ENCODE results near the gene SLC25A47.
"Not testable (repeated sequence)": the region's sequence is repeated elsewhere in the genome, so short reads cannot be mapped to it uniquely, and the experiment has no call there.

The SLC25A47 gene

DNA sequence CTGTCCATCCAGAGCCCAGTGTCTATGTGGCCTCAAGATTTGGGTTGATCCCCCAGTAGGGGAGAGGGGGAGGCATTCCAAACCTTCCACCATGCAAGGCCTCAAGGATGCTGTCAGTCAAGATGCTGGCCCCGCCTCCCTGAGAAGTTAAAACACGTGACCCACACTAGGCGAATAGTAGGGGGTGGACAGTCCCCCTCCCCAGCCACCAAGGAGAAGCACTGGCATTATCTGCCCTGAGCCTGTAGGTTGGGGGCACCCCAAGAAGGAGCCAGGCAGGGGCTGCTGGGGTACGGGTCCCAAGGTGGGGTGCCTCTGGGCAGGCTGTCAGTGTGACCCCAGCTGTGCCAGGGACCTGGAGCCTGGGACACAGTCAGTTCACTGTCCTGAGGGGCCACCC, 19.2 kb upstream of the SLC25A47 start:
- peak overlapping the region; percentile 84 for H3K27ac ChIP-seq
- no peak for TF ChIP-seq ZFX (IDR thresholded peaks at IDR 0.05; ENCODE audit: borderline replicate concordance)
- TF ChIP-seq CTCF (IDR thresholded peaks at IDR 0.05), result no peak

DNA sequence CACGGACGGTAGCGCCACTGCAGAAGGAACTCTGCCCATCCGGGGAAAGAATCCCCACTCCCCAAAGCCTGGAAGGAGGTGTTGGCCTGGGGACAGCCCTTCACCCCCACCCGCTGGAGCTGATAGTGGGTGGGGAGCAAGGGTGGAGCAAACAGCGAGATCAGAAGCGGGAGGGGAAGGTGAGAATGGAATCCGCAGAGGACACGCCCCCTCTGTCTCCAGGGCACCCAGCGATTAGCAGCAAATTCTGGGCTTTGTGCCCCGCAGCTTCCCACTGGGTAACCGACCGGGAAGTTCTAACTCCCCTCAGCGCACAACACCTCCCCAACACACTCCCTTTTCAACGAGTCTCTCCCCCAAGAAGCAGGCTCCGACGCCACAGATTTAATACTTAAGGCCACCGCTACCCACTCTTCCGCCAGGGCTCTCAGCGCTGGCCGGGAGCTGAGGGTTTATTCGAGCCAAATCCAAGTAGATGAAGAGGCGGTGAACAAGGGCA, 18.3 kb upstream of the SLC25A47 start:
- peak overlapping the region; percentile 84 for H3K27ac ChIP-seq
- TF ChIP-seq CTCF (IDR thresholded peaks at IDR 0.05) (no peak), ZFX (IDR thresholded peaks at IDR 0.05; ENCODE audit: borderline replicate concordance) (no peak)

- no peak for TF ChIP-seq ZFX (IDR thresholded peaks at IDR 0.05; ENCODE audit: borderline replicate concordance)
- peak overlapping the region; percentile 84 for H3K27ac ChIP-seq
Observed at GRCh38 chr14:100305324-100306100, 17.6 kb upstream of the SLC25A47 start.

- H3K27ac ChIP-seq, result peak within 1 kb of the TSS; percentile 84
- TF ChIP-seq ZFX (IDR thresholded peaks at IDR 0.05; ENCODE audit: borderline replicate concordance), result no peak
- TF ChIP-seq CTCF (IDR thresholded peaks at IDR 0.05), result no peak
Observed at GRCh38 chr14:100306101-100306997, 16.8 kb upstream of the SLC25A47 start, which contains the start of gene SLC25A29. Gene SLC25A29 (minus strand): TSS chr14:100306444. CDS start chr14:100306232, 212 bp downstream.

DNA sequence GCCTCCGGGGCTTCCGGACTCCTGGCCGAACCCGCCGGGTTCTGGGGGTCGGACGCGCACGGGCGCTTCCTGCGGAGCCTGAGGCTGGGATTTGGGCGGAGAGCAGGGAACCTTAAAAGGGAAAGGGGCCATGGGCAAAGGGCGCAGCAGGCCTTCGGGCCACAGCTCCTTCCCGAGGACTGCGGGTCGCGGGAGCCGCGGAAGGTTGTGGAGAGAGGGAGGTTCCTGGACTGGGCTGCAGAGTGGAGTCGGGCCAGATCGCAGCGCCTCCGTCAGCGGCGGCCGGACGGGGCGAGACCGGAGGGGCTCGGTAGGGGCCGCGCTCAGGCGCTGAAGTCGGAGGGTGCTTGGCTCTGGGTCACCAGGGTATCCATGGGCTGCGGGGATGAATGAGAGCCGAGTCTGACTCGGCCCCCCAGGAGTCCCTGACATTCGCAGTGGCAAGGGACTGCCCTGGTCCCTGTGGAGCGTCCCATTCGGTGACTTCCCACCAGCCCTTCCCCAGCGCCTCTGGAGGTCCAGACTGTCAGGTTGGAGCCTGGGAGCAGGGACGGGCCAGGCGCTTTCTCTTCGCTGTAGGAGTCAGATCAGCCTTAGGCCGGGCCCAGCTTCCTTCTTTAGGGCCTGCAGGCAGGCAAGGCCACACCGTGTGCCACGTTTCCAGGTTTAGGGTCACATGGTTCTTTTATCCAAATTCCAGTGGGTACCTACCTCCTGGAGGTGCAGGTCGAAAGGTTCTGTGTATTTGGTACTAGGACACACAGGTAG, 16.0 kb upstream of the SLC25A47 start:
- peak overlapping the region; percentile 84 for H3K27ac ChIP-seq
- TF ChIP-seq ZFX (IDR thresholded peaks at IDR 0.05; ENCODE audit: borderline replicate concordance), result no peak
- no peak for TF ChIP-seq CTCF (IDR thresholded peaks at IDR 0.05)

DNA sequence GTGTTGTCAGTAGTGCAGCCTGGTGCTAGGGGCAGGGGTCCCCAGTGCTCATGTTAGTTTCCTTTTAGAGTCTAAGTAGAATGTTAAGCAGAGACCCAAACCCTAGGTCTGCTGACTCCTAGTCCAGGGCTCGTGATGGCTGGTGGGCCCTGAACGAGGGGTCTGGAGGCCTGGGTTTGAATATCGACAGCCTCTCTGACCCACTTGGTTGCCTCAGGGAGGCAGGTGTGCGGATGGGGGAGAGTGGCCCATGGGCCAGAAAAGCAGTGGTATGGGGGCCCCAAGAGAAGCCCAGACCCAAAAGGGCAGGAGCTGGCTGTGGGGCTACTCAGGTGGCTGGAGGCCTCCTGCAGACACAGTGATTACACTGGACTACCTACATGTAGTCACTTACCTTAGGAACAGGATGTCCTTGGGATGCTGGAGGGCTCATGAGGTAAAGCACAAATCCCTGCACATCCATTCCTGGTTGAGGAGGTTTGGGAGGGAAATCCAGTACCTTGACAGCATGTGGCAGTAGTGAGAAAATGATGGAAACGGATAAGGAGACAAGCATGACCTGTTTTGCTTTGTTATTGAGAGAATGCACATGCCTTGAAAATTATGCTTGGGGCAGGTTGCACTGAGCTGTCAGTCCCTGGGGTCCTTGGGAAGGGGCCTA, 15.2 kb upstream of the SLC25A47 start:
- H3K27ac ChIP-seq, result 0 out of 2 replicates have a peak overlapping the region, but pooled peaks have one; percentile 12
- TF ChIP-seq ZFX (IDR thresholded peaks at IDR 0.05; ENCODE audit: borderline replicate concordance) (no peak), CTCF (IDR thresholded peaks at IDR 0.05) (0 out of 2 replicates have a peak, but pooled peaks have one; percentile 11)

GRCh38 chr14:100308427-100308792, 14.7 kb upstream of the SLC25A47 start:
- not testable (repeated sequence) for H3K27ac ChIP-seq
